GM21390 (cell line): ENCODE results near the gene HILPDA.
"Not testable (repeated sequence)": the region's sequence is repeated elsewhere in the genome, so short reads cannot be mapped to it uniquely, and the experiment has no call there.

Experiments
- ATAC-seq: cut with Tn5 transposase; IDR thresholded peaks from one replicate; pipeline ENCODE4 v1.9.1; 2021; ENCODE audit not compliant: unreplicated experiment

The HILPDA gene

GRCh38 chr7:128459394-128459878, 3.8 kb downstream of the HILPDA start:
- peak; percentile 50 for ATAC-seq

- ATAC-seq, result no peak
Measured at GRCh38 chr7:128462460-128462859, 6.8 kb downstream of the HILPDA start.

- not testable (repeated sequence) for ATAC-seq
Measured at GRCh38 chr7:128463345-128463744, 7.7 kb downstream of the HILPDA start.

- ATAC-seq, result not testable (repeated sequence)
Measured at GRCh38 chr7:128463933-128464332, 8.3 kb downstream of the HILPDA start.

- ATAC-seq, result not testable (repeated sequence)
Measured at GRCh38 chr7:128466871-128467270, 11.2 kb downstream of the HILPDA start.

- ATAC-seq, result peak; percentile 92
Measured at GRCh38 chr7:128476402-128477335, 21.0 kb downstream of the HILPDA start, which contains the start of gene METTL2B. Gene METTL2B, plus strand, starts transcription at chr7:128476748. Its CDS starts 18 bp downstream, at chr7:128476766.

GRCh38 chr7:128477336-128477690, 21.6 kb downstream of the HILPDA start:
- ATAC-seq, result peak; percentile 12

GRCh38 chr7:128479082-128479481, 23.4 kb downstream of the HILPDA start:
- ATAC-seq, result not testable (repeated sequence)

GRCh38 chr7:128488134-128488533, 32.5 kb downstream of the HILPDA start:
- not testable (repeated sequence) for ATAC-seq

GRCh38 chr7:128497405-128497804, 41.7 kb downstream of the HILPDA start:
- no peak for ATAC-seq

- not testable (repeated sequence) for ATAC-seq
Measured at GRCh38 chr7:128505416-128505815, 49.7 kb downstream of the HILPDA start.

GRCh38 chr7:128506819-128507218, 51.1 kb downstream of the HILPDA start:
- ATAC-seq, result peak; percentile 49

- peak; percentile 52 for ATAC-seq
Measured at GRCh38 chr7:128507321-128507993, 51.8 kb downstream of the HILPDA start.
